T-helper 1 cell treated with Interleukin-12 subunit alpha and Interleukin-12 subunit beta and Interleukin-4 antibody, amounts not matched to agents 30 ng/mL and 1 ng/mL, for 36 hours (primary cell): Measurements from ENCODE around the gene RFLNA. TPM values are rescaled to one million over a fixed set of nuclear protein-coding genes. Genes with fewer than 3 reads are reported as not detected.

ENCODE experiments used
- intact Hi-C: fragments of 100-400 bp; cut with micrococcal nuclease; formaldehyde crosslinking; loops from one replicate; pipeline ENCODE4 v1.15.1; 2024
- total RNA-seq: library from RNA; stranded (reverse); gene quantifications from 2 replicates; pipeline ENCODE4 v1.2.3, GENCODE V29; 2022

RFLNA gene
- total RNA-seq, 1 donor from 2014 or later: not detected

- intact Hi-C loops: no loop called here
Observed at GRCh38 chr12:124336742-124337520, 42.0 kb downstream of the RFLNA start.

GRCh38 chr12:124337622-124338021, 42.7 kb downstream of the RFLNA start:
- intact Hi-C loops: no loop called here

GRCh38 chr12:124338448-124338847, 43.6 kb downstream of the RFLNA start:
- intact Hi-C loops: no loop called here

- intact Hi-C loops: no loop called here
Observed at GRCh38 chr12:124338876-124339603, 44.1 kb downstream of the RFLNA start.

GRCh38 chr12:124340080-124340900, 45.4 kb downstream of the RFLNA start:
- intact Hi-C loops: no loop called here

GRCh38 chr12:124341645-124342069, 46.8 kb downstream of the RFLNA start:
- intact Hi-C loops: no loop called here

- intact Hi-C loops: no loop called here
Observed at GRCh38 chr12:124344022-124344421, 49.1 kb downstream of the RFLNA start.

- intact Hi-C loops: no loop called here
Observed at GRCh38 chr12:124344526-124344925, 49.6 kb downstream of the RFLNA start.

GRCh38 chr12:124345795-124346194, 50.9 kb downstream of the RFLNA start:
- intact Hi-C loops: no loop called here

- intact Hi-C loops: no loop called here
Observed at GRCh38 chr12:124346425-124347168, 51.7 kb downstream of the RFLNA start.

GRCh38 chr12:124347335-124347734, 52.4 kb downstream of the RFLNA start:
- intact Hi-C loops: no loop called here

GRCh38 chr12:124347805-124348658, 53.1 kb downstream of the RFLNA start:
- intact Hi-C loops: loop anchor here (1.0 kb wide), 1 partner anchor 419 kb away; no protein-coding TSS in a partner anchor

- intact Hi-C loops: loop anchor here (1.0 kb wide), 1 partner anchor 418 kb away; no protein-coding TSS in a partner anchor
Observed at GRCh38 chr12:124348659-124349380, 53.9 kb downstream of the RFLNA start.

GRCh38 chr12:124350491-124350890, 55.6 kb downstream of the RFLNA start:
- intact Hi-C loops: no loop called here

- intact Hi-C loops: no loop called here
Observed at GRCh38 chr12:124351422-124351821, 56.5 kb downstream of the RFLNA start.

- intact Hi-C loops: no loop called here
Observed at GRCh38 chr12:124352257-124352656, 57.4 kb downstream of the RFLNA start.

- intact Hi-C loops: no loop called here
Observed at GRCh38 chr12:124352839-124353238, 57.9 kb downstream of the RFLNA start.

- intact Hi-C loops: no loop called here
Observed at GRCh38 chr12:124354400-124354799, 59.5 kb downstream of the RFLNA start.

- intact Hi-C loops: no loop called here
Observed at GRCh38 chr12:124356221-124356620, 61.3 kb downstream of the RFLNA start.
